ENCODE data around the gene SLC22A23. TPM values are rescaled to one million over a fixed set of nuclear protein-coding genes. Genes with fewer than 3 reads are reported as not detected.

Gene SLC22A23
- total RNA-seq, 1 donor from 2014 or later: 14.6 TPM

GRCh38 chr6:3322366-3322890 is 134.4 kb downstream of the SLC22A23 start:
- no peak for DNase-seq (ENCODE audit: low read depth, low spot score)
- peaks cover 20% of the 10 kb centered on the region for H3K4me1 Mint-ChIP-seq

GRCh38 chr6:3321875-3322274 is 135.0 kb downstream of the SLC22A23 start:
- H3K27ac Mint-ChIP-seq (ENCODE audit: unreplicated experiment): no peak overlapping the region
- H3K9me3 Mint-ChIP-seq: no peaks in the 10 kb centered on the region

More at GRCh38 chr6:3322366-3322890, 134.4 kb downstream of the SLC22A23 start:
- TF ChIP-seq CTCF (conservative IDR thresholded peaks at IDR 0.05): no peak
- H3K36me3 Mint-ChIP-seq (ENCODE audit: low read depth): peaks cover 3% of the 10 kb centered on the region
- H3K27me3 Mint-ChIP-seq (ENCODE audit: low read depth): no peaks in the 10 kb centered on the region
- H3K4me3 Mint-ChIP-seq: no peak overlapping the region
- H3K27ac Mint-ChIP-seq (ENCODE audit: unreplicated experiment): no peak overlapping the region
- no peaks in the 10 kb centered on the region for H3K9me3 Mint-ChIP-seq

GRCh38 chr6:3321042-3321441 is 135.8 kb downstream of the SLC22A23 start:
- no peaks in the 10 kb centered on the region for H3K9me3 Mint-ChIP-seq
- no peak for DNase-seq (ENCODE audit: low read depth, low spot score)
- no peak overlapping the region for H3K27ac Mint-ChIP-seq (ENCODE audit: unreplicated experiment)

More at GRCh38 chr6:3321875-3322274, 135.0 kb downstream of the SLC22A23 start:
- Mint-ChIP-seq H3K4me3 (no peak overlapping the region), H3K27me3 (ENCODE audit: low read depth) (no peaks in the 10 kb centered on the region), H3K36me3 (ENCODE audit: low read depth) (peaks cover 3% of the 10 kb centered on the region), H3K4me1 (peaks cover 20% of the 10 kb centered on the region)
- no peak for DNase-seq (ENCODE audit: low read depth, low spot score)
- TF ChIP-seq CTCF (conservative IDR thresholded peaks at IDR 0.05): no peak

GRCh38 chr6:3320238-3320811 is 136.5 kb downstream of the SLC22A23 start:
- H3K27me3 Mint-ChIP-seq (ENCODE audit: low read depth): no peaks in the 10 kb centered on the region
- TF ChIP-seq CTCF (conservative IDR thresholded peaks at IDR 0.05): no peak
- H3K36me3 Mint-ChIP-seq (ENCODE audit: low read depth): peaks cover 3% of the 10 kb centered on the region
- no peak overlapping the region for H3K4me3 Mint-ChIP-seq
- H3K4me1 Mint-ChIP-seq: peaks cover 16% of the 10 kb centered on the region
- H3K27ac Mint-ChIP-seq (ENCODE audit: unreplicated experiment): no peak overlapping the region
- no peak for DNase-seq (ENCODE audit: low read depth, low spot score)
- H3K9me3 Mint-ChIP-seq: no peaks in the 10 kb centered on the region

More at GRCh38 chr6:3321042-3321441, 135.8 kb downstream of the SLC22A23 start:
- Mint-ChIP-seq H3K4me3 (no peak overlapping the region), H3K4me1 (peaks cover 17% of the 10 kb centered on the region), H3K36me3 (ENCODE audit: low read depth) (peaks cover 3% of the 10 kb centered on the region), H3K27me3 (ENCODE audit: low read depth) (no peaks in the 10 kb centered on the region)
- no peak for TF ChIP-seq CTCF (conservative IDR thresholded peaks at IDR 0.05)

GRCh38 chr6:3319610-3320200 is 137.1 kb downstream of the SLC22A23 start:
- H3K36me3 Mint-ChIP-seq (ENCODE audit: low read depth): peaks cover 3% of the 10 kb centered on the region
- DNase-seq (ENCODE audit: low read depth, low spot score): no peak
- H3K4me1 Mint-ChIP-seq: peaks cover 11% of the 10 kb centered on the region
- no peak overlapping the region for H3K27ac Mint-ChIP-seq (ENCODE audit: unreplicated experiment)
- H3K4me3 Mint-ChIP-seq: no peak overlapping the region
- H3K27me3 Mint-ChIP-seq (ENCODE audit: low read depth): no peaks in the 10 kb centered on the region
- TF ChIP-seq CTCF (conservative IDR thresholded peaks at IDR 0.05): no peak
- no peaks in the 10 kb centered on the region for H3K9me3 Mint-ChIP-seq
